AG04449 (cell line): Measurements from ENCODE around the gene SHKBP1.

Source experiments
- CTCF ChIA-PET: fragments of 350-600 bp; formaldehyde crosslinking; extraction: SDS; loops from one replicate; lab custom pipeline; 2021; ENCODE audit warnings: antibody characterized with exemption; lab: Yijun Ruan, JAX
- POLR2A ChIA-PET: fragments of 400-600, 350-600 bp; formaldehyde crosslinking; extraction: SDS; loops from one replicate; lab custom pipeline; 2020; ENCODE audit warnings: antibody characterized with exemption, inconsistent platforms; lab: Yijun Ruan, JAX
- DNase-seq: peaks from one replicate; pipeline ENCODE4 v3.0.0-alpha.2; 2010; ENCODE audit warnings: low read depth, low spot score
- H3K4me3 ChIP-seq: 2 replicates; pipeline ENCODE4 v1.5.1; 2011; ENCODE audit warnings: low read depth, mild to moderate bottlenecking, control low read depth, low read length
- TF ChIP-seq, protein P1 (sequence below): IDR thresholded peaks from one replicate; pipeline ENCODE4 v1.5.1; 2011; ENCODE audit warnings: mild to moderate bottlenecking, moderate library complexity, low read length, control low read depth, inconsistent platforms; ENCODE audit not compliant: insufficient read depth; ENCODE audit errors: missing control alignments

SHKBP1 gene

GRCh38 chr19:40598121-40598917 is 21.6 kb downstream of the SHKBP1 start:
- POLR2A ChIA-PET: no interaction called here

DNA sequence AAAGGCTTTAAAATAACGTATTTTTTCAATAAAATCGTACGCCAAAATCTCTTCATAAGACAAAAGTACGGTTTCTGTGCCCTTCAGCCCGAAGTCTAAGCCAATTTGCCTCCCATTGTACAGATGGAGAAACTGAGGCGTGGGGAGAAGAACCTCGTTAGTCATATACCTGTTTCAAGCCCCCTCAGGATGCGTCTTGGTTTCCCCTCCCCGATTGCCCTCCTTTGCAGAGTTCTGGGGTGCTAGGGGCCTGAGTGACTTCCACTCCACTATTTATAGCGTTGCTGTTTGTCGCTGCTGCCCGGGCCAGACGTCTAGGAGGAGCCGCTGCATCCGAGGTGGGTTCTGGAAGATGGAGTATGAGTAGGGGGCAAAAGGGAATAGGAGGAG is 22.2 kb downstream of the SHKBP1 start:
- POLR2A ChIA-PET: no interaction called here
- no peak overlapping the region for H3K4me3 ChIP-seq

More at GRCh38 chr19:40598121-40598917, 21.6 kb downstream of the SHKBP1 start:
- TF ChIP-seq, protein P1, sequence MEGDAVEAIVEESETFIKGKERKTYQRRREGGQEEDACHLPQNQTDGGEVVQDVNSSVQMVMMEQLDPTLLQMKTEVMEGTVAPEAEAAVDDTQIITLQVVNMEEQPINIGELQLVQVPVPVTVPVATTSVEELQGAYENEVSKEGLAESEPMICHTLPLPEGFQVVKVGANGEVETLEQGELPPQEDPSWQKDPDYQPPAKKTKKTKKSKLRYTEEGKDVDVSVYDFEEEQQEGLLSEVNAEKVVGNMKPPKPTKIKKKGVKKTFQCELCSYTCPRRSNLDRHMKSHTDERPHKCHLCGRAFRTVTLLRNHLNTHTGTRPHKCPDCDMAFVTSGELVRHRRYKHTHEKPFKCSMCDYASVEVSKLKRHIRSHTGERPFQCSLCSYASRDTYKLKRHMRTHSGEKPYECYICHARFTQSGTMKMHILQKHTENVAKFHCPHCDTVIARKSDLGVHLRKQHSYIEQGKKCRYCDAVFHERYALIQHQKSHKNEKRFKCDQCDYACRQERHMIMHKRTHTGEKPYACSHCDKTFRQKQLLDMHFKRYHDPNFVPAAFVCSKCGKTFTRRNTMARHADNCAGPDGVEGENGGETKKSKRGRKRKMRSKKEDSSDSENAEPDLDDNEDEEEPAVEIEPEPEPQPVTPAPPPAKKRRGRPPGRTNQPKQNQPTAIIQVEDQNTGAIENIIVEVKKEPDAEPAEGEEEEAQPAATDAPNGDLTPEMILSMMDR: peak; percentile 97
- peak overlapping the region; percentile 65 for H3K4me3 ChIP-seq
- CTCF ChIA-PET: interaction anchor here (0.6 to 7.0 kb wide), 19 partner anchors 10 to 457 kb away, joined by 3 to 89 read pairs (median 7); partner anchors contain the start of gene BLVRB
- DNase-seq: no peak

GRCh38 chr19:40599331-40599901 is 22.7 kb downstream of the SHKBP1 start:
- no peak for DNase-seq
- CTCF ChIA-PET: interaction anchor here (0.9 to 7.0 kb wide), 24 partner anchors 10 to 458 kb away, joined by 3 to 89 read pairs (median 6); partner anchors contain the start of gene BLVRB
- no peak overlapping the region for H3K4me3 ChIP-seq
- POLR2A ChIA-PET: no interaction called here
- TF ChIP-seq, protein P1: no peak

More for the DNA sequence above, 22.2 kb downstream of the SHKBP1 start:
- no peak for DNase-seq
- TF ChIP-seq, protein P1: no peak
- CTCF ChIA-PET: interaction anchor here (0.6 to 7.0 kb wide), 24 partner anchors 11 to 458 kb away, joined by 3 to 89 read pairs (median 6); partner anchors contain the start of gene BLVRB

DNA sequence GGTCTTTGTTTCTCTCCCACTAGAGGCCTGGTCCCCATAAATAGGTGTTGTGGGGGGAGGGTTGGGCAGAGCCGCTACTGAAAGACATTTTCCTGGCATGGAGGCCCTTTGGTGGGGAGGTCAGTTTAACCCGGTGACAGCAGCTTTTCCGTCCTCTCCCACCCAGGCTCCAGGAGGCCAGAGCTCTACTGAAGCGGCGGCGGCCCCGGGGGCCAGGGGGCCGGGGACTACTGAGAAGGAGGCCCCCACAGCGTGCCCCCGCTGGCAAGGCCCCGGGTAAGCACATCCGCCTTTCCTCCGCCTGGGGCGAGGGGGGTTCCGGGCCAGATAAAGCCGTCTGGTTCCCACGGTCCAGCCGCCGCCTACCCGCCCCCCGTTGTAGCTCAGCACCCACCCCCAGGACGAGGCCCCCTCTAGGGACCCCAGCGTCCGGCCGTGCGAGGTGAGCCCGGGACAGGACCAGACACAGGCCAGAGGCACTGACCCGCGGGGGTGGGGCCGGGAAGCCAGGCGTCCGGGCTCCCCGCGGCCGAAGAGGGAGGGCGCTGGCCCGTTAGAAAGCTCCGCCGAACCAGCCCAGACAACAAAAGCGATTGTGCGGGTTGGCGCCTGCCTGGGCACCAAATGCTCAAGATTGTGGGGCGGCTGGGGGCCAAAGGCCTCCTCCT is 23.4 kb downstream of the SHKBP1 start:
- DNase-seq: no peak
- ChIA-PET CTCF (interaction anchor here (0.8 to 7.0 kb wide), 31 partner anchors 10 to 459 kb away, joined by 3 to 89 read pairs (median 6); partner anchors contain the start of gene BLVRB), POLR2A (no interaction called here)
- H3K4me3 ChIP-seq: no peak overlapping the region
- TF ChIP-seq, protein P1: no peak

DNA sequence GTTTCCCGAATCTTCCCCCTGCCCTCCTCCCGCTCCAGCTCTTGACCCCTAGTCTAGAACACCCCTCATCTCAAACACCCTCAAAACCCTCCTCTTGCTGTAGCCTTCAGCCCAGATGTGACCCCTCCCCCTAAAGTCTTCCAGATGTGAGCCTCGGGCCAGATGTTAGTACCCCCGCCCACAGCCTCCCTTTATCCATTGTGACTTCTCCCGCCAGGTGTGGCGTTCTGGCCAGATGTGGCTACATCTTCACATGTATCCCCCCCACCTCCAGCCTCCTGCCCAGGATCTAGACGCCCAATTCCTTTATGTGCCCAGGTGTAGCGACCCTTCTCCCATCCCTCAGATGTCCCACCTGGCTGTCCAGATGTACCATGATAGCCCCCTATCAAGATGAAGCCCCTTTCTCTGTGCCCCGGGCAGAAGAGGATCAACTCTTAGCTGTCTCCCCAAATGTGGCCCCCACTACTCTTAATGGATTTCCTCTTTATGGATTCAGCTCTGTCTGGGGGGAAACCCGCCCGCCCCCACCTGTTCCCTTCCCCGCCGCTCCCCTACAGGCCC is 24.0 kb downstream of the SHKBP1 start:
- POLR2A ChIA-PET: no interaction called here
- CTCF ChIA-PET: interaction anchor here (0.8 to 7.0 kb wide), 19 partner anchors 13 to 319 kb away, joined by 3 to 89 read pairs (median 4); no protein-coding TSS in a partner anchor

More for the DNA sequence above, 24.0 kb downstream of the SHKBP1 start:
- no peak for DNase-seq
- no peak overlapping the region; the same call in 1 of the 2 replicates for H3K4me3 ChIP-seq
- TF ChIP-seq, protein P1: no peak
